GM18526 (cell line): ENCODE results near the gene NCAM2.

ENCODE experiments used
- POLR2A ChIP-seq: IDR thresholded peaks from 3 replicates; pipeline ENCODE4 v1.6.1; 2011; ENCODE audit not compliant: insufficient read length; ENCODE audit errors: extremely low read depth

The NCAM2 gene

DNA sequence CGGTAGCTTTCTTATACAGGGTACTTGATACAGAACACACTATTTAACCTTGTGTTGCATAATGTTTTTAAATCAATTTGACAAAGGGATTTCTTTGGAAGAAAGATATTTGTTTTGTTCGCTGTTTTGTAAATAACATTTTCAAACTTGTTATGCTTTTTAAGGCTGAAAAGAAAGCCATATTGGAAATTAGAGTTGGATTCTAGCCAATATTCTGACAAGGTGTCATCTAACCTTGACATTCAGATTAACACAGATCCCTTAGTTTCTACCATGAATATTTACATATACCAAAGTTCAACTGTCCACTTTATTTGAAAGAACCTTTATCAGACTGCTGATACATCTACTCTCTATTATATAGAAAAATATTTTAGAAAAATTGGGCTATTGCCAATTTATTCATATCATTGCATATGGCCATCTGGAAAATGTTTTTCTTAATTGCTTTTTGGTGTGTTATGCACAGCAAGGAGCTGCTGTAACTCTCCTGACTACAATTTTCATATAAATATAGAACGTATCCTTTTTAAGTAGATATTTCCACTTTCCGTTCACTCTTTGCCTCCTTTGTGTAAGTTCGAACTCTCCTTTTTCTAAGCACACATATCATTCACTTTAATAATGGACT lies 206.3 kb downstream of the NCAM2 start:
- TF ChIP-seq POLR2A, result no peak

DNA sequence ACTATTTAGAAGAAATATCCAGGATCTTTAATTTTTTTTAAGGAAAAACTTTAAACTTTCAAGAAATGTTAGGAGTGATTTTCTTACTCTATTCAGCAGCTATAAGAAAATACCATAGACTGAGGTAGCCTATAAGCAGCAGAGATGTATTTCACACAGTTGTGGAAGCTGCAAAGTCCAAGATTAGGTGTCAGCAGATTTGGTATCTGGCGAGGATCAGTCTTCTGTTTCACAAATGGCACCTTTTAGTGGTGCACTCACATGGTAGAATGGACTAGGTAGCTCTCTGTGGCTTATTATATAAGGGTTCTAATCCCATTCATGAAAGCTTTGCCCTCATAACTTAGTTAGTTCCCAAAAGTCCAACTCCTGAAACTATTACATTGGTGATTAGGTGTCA lies 207.4 kb downstream of the NCAM2 start:
- no peak for TF ChIP-seq POLR2A

DNA sequence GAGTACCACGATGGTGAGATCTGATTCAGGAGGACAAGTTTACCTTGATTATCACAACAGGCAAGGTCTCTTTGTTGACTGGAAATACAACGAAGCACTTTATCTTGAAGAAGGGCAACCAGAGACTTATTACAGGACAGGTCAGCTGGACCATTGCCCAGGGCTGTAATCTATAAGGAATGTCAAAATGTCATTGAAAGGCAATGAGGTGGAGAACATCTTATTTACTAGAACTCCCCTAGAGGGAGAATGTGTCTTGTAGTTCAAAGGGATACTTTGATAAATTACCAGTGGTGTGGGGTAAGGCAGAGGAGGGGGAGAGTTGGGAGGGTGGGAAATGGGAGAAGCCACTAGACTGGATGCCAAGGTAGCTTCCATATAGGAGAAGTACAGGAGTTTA lies 212.3 kb downstream of the NCAM2 start:
- TF ChIP-seq POLR2A, result no peak

DNA sequence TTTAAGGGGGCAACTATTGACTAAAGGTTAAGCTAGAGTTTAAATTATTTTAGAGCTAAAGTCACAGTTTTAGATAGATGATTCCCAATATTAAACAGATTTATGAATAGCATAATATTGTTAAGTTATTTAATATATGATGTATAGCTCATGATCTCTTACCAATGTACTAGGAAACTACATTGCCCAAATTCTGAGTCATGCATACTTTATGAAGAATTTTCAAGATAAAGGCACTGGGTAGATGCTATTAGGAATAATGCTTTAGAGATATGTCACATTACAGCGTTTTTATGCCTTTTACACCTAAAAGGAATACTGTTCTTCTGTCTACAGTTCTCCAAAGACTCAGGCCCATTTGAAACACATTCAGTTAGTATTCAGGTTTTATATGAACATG lies 215.1 kb downstream of the NCAM2 start:
- TF ChIP-seq POLR2A, result no peak

DNA sequence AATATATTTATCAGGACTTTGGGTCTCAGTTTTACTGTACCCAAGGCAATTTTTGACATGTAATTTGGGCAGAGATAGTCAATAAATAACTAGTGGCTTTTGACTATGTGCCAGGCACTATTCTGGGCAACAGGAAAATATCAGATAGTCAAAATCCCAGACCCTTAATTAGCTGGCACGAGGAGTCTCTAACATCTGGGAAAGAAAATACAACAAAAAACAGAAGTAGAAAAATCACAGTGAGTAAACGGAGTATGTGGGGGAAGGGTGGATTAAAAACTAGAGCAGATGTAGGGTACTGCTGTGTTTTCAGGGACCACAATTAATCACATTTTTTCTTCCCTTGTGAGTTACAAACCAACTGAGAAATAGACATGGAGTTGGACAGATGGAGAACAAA lies 217.8 kb downstream of the NCAM2 start:
- no peak for TF ChIP-seq POLR2A

DNA sequence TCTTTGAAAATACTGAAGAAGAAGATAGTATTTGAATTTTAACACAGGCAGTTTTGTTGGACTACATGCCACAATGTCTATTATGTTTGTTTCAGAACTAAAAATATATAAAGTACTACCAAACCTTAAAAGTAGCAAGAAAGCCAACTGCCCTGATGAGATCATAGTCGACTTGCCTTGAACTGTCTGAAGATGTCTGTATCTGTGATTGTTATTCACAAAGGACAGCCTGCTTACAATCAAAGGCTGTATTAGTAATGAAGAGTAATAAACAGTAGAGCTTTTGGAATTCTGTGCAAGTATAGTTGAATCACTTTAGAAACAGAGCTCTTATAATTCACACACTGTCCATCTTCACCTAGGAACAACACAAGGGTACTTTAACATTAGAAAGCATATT lies 228.3 kb downstream of the NCAM2 start:
- TF ChIP-seq POLR2A, result no peak

DNA sequence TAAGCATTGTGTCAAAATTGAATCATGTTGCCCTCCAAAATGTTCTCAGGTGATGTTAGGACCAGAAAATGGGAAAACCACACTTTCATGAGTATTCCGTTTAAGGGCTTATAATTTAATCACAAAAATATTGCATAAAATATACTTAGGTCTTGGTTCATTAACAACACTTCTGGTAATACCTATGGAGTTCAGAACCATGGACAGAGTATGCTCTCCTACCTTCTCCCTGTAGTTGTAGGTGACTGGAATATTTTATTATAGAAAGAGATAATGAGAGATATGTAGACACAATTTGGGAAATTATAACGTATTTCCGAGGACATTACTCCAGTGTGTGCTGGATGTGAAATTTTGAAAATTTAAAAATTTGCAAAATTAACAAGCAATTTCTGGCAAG lies 232.5 kb downstream of the NCAM2 start:
- no peak for TF ChIP-seq POLR2A

DNA sequence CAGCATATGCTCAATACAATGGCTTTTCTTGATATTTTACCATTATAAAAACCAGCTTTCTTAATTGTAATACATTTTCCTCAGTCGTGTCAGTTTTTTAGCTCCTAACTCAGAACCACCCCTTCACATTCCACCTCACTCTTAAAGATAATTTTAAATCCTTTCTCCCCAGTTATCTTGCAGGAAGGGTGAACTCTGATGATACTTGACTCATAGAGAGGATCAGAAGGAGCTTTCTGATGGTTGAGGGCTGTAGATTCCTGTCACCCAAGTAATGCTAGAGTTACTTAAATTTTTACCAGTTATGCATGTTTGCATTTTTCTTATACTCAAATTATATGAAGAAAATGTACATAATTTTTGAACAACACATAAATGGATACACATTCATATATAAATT lies 233.7 kb downstream of the NCAM2 start:
- no peak for TF ChIP-seq POLR2A

DNA sequence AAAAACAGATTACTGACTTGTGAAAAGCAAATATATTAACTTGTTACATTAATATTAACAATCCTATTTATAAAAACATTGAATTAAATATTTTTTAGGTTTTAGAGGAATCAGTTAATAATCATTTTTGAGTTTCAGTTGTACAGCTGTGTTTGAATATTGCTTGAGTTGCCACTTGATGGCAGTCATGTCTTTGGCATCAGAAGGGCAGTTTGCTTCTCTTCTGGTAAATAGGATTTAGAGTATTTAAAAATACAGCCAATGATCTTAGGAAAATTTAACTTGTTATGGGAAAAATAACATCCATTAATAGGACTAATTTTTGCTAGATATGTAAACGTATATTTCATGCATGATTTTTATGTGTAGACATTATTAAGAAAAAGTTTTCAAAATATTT lies 234.1 kb downstream of the NCAM2 start:
- no peak for TF ChIP-seq POLR2A

DNA sequence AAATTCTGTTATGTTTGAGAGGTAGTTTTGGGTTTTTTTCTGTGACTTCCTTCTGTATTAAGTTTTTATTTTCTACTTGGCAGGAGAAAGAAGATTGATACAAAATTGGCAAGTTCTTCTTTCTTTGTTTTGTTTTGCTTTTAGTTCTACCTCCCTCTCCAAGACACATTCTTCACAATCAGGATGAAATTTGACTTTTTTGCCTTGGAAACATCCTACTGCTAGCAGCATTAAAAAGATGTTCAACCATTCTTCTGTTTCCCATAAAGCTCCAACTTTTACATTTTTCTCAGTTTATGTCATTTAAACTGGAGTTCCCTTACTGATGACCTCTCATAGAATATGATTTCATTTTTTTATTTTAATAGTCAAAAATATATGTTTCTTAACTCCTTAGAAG lies 234.8 kb downstream of the NCAM2 start:
- no peak for TF ChIP-seq POLR2A

DNA sequence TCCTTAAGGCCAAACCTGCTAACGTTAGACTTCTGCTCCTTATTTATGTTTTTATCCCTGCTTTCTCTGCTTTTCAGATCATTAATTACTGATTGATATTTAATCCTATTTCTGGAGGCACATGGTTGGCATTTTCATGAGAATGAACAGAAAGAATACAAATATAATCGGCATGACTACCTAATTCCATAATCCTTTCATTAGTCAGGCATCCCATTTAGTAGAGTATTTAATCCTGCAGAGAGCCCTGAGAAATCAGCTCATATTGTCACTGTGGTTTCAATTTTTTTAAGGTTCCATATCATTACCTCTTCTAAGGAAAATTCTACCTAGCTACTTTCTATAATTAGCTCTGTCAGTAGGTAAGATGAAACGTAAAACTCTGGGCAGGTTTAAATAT lies 238.8 kb downstream of the NCAM2 start:
- no peak for TF ChIP-seq POLR2A

DNA sequence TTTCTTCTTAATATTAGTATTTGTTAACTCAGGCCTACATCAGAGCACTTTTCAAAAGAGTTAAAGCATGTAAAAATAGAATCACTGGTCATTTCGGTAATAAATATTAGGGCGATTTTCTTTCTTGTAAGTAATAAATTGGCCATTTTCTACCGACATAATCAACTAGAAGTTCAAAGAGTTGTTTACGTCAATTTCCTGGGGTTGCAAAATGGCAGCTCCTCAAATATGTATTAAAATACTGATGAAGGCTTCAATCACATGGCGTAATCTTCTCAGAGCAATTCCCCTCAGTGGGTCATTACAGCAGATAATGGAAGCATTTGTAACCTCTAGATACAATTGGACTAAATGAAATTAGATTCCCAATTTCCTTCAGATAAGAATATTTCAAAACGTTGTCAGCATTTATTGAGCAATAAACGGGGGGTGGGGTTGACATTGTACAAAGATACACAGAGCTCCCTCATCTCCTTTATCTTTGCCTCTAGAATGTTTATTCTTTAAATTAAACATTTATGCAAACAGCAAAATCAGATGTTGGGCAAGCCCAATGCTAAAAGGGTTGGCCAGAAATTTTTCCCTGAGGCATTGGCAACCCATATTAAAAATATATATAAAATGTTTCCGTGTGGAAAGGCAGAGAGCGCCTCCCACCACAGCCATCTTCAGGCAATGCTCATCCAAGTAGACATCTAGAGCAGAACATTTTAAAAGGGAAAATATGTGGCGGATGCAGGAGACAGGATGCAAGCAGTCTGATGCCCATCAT lies 240.6 kb downstream of the NCAM2 start:
- TF ChIP-seq POLR2A, result no peak

DNA sequence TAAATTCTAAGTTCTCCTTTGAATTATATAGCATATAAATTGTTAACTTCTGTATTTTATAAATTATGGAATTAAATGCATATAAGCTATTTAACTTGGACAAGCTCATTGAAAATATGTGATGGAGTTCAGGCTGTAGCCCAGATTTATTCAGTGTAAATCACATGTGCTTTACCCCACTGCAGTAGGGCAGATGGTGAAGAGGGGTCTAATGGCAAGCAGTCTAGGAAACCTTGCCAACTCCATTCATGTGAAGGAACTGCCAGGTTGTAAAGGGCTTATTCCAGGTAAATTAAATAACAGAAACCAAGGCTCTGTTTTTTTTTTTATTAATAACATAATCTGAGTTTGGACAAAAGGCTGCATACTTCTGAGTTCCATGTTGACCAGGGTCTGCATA lies 243.2 kb downstream of the NCAM2 start:
- TF ChIP-seq POLR2A, result no peak

DNA sequence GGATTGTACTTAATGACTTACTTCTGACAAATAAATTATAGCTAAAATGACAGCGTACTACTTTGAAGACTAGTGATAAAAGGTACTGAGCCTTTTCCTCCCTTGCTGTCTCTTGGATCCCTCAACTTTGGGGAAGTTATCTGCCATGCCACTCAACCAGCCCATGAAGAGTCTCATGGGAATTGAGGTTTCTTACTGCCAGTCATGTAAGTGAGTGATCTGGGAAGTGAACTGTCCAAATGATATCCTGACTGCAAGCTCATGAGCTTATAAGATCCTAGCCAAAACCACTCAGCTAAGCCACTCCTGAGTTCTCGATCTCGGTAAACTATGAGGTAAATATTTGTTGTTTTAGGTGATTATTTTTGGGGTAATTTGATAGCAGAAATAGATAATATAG lies 247.8 kb downstream of the NCAM2 start:
- TF ChIP-seq POLR2A, result no peak

DNA sequence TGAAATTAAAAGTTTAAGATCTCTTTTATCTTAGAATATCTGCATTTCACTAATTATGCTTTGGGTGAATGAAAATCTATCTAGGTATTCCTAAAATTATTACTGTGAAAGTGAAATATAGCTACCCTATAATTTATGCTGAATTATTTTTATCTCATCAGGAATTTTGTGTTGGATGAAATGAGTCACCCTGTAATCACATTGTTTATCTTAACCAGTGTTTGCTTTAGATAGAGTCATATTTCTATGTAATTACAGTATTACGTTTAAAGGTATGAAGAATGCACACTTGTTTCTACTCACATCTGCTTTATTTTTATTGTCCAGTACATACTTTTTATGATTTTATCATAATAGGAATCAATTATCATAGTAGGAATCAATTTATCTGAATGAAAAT lies 249.2 kb downstream of the NCAM2 start:
- no peak for TF ChIP-seq POLR2A

DNA sequence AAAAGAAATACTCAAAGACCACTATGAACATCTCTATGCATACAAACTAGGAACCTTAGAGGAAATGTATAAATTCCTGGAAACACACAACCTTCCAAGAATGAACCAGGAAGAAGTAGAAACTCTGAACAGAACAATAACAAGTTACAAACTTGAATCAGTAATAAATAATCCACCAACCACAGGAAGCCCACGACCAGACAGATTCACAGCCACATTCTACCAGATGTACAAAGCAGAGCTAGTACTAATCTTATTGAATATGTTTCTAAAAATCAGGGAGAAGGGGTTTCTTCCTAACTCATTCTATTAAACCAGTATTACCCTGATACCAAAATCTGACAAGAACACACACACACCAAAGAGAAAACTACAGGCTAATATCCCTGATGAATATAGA lies 263.8 kb downstream of the NCAM2 start:
- no peak for TF ChIP-seq POLR2A

DNA sequence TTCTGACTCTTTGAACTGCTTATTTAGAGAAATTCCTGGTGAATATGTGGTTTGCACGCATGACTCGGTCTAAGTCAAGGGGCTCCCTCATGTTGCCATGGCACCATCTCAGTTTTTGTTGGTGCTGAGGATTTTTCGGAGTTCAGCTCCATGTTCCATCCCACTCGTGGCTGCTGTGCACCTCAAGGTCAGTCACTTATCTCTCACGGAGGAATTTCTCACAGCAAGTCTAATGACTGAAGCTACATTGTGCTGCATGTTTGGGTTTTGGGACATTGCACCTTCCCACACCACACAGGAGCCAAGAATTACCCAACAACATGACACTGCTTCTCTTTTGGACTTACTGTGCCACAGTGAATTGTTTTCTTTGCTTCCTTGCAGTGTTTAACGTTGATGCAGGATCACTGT lies 269.9 kb downstream of the NCAM2 start:
- TF ChIP-seq POLR2A, result no peak

DNA sequence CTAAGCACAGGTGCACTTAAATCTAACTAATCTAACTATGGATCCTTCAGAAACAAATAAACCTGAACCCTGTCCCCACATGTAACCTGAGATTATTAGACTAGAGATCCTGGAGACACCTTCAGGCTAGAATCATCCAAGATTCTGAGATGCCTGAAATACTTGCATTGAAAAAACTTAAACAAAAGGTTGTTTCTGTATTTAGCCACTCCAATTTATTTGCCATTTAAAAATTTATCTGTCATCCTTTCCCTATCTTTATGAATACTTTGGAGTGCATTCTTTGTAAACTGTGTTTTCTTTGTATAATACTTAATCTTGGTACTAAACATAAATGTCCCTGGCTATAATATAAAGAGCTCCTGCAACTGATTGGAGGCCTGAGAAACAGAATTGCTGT lies 270.7 kb downstream of the NCAM2 start:
- no peak for TF ChIP-seq POLR2A
